NOMO-1 (cell line): Measurements from ENCODE around the gene SCYL1.
A peak's percentile ranks its signal among the peaks of the same experiment; 100 is the strongest.

Experiments used
- DNase-seq, 2 experiments: peaks; one replicate each; lab custom pipeline; 2025; ENCODE audit not compliant: unreplicated experiment in 2 of 2; lab: John Stamatoyannopoulos, UW

SCYL1 gene

GRCh38 chr11:65551572-65552387, 26.9 kb downstream of the SCYL1 start:
- DNase-seq = peak; percentile 24 to 27

- DNase-seq = no peak
Observed at GRCh38 chr11:65552388-65552951, 27.6 kb downstream of the SCYL1 start.

- DNase-seq = no peak
Observed at GRCh38 chr11:65553301-65554001, 28.6 kb downstream of the SCYL1 start.

GRCh38 chr11:65554057-65554818, 29.4 kb downstream of the SCYL1 start:
- no peak for DNase-seq

- no peak for DNase-seq
Observed at GRCh38 chr11:65554842-65555430, 30.1 kb downstream of the SCYL1 start.

GRCh38 chr11:65555693-65556231, 30.9 kb downstream of the SCYL1 start:
- no peak for DNase-seq

GRCh38 chr11:65556470-65557279, 31.8 kb downstream of the SCYL1 start:
- DNase-seq = no peak

GRCh38 chr11:65557280-65558001, 32.6 kb downstream of the SCYL1 start:
- DNase-seq = no peak

GRCh38 chr11:65558002-65558929, 33.4 kb downstream of the SCYL1 start, which contains the start of gene LTBP3:
Gene LTBP3 (minus strand): TSS chr11:65558359. CDS start chr11:65557959, 400 bp downstream.
- DNase-seq = peak; percentile 23 to 26

GRCh38 chr11:65558930-65559509, 34.1 kb downstream of the SCYL1 start:
- DNase-seq = no peak

GRCh38 chr11:65559535-65559934, 34.7 kb downstream of the SCYL1 start:
- DNase-seq = no peak

- no peak for DNase-seq
Observed at GRCh38 chr11:65559951-65560537, 35.2 kb downstream of the SCYL1 start.

GRCh38 chr11:65560555-65561418, 35.9 kb downstream of the SCYL1 start:
- DNase-seq = no peak

- no peak for DNase-seq
Observed at GRCh38 chr11:65562020-65562419, 37.1 kb downstream of the SCYL1 start.

GRCh38 chr11:65562788-65563187, 37.9 kb downstream of the SCYL1 start:
- no peak for DNase-seq

GRCh38 chr11:65563601-65564000, 38.7 kb downstream of the SCYL1 start:
- DNase-seq = no peak
